ENCODE measurements around the gene TRAPPC3L.

GRCh38 chr6:116586738-116587137 is 41.3 kb upstream of the TRAPPC3L start:
- TF ChIP-seq CTCF (IDR thresholded peaks at IDR 0.05) (no peak), POLR2A (IDR thresholded peaks at IDR 0.05) (no peak)
